ENCODE measurements around the gene DCDC2C.

The DCDC2C gene

DNA sequence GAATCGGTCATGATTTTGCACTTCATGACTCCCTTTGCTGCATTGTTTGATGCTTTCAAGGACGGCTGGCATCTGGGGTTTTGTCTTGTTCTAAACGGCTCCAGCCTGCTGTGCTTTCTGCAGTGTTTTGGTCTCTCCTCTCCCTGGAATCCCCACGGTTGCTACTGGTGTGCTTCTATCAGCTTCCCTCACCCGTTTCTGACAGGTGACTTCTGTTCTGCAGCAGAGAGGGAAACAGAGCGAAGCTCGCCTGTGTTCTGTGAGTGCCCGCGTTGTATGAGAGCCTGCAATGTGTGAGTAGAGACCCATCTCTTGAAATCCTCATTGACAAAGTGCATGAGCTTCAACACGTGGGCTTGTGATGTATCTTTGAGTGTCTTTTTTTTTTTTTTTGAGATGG, 102.8 kb downstream of the DCDC2C start:
- ChIA-PET POLR2A (no interaction called here), CTCF (interaction anchor here (0.7 to 2.6 kb wide), 4 partner anchors 11 to 383 kb away, joined by 3 to 19 read pairs (median 10); no protein-coding TSS in a partner anchor)
- H3K9me3 ChIP-seq (ENCODE audit: control insufficient read depth, insufficient read depth, low read depth, low read length), result no peaks in the 10 kb centered on the region
- no peak overlapping the region for H3K27ac ChIP-seq (ENCODE audit: extremely low read depth, low read depth, low read length)
- H3K4me3 ChIP-seq (ENCODE audit: low read depth, low read length), result no peak overlapping the region
- TF ChIP-seq FEZF1 (tag by site-specific recombination; IDR thresholded peaks at IDR 0.05) (no peak), ZNF248 (tag by site-specific recombination; IDR thresholded peaks at IDR 0.05) (no peak), SCRT1 (tag by site-specific recombination; IDR thresholded peaks at IDR 0.05; ENCODE audit: borderline replicate concordance) (no peak), ZNF140 (tag by site-specific recombination; IDR thresholded peaks at IDR 0.05) (no peak)
- TF ChIP-seq, protein P1, sequence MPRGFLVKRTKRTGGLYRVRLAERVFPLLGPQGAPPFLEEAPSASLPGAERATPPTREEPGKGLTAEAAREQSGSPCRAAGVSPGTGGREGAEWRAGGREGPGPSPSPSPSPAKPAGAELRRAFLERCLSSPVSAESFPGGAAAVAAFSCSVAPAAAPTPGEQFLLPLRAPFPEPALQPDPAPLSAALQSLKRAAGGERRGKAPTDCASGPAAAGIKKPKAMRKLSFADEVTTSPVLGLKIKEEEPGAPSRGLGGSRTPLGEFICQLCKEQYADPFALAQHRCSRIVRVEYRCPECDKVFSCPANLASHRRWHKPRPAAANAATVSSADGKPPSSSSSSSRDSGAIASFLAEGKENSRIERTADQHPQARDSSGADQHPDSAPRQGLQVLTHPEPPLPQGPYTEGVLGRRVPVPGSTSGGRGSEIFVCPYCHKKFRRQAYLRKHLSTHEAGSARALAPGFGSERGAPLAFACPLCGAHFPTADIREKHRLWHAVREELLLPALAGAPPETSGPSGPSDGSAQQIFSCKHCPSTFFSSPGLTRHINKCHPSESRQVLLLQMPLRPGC (tag by site-specific recombination; IDR thresholded peaks at IDR 0.05), result no peak
- H3K36me3 ChIP-seq (ENCODE audit: control insufficient read depth in 2 of 2, insufficient read depth in 1 of 2, low read length in 2 of 2), result no peaks in the 10 kb centered on the region
- H3K4me1 ChIP-seq (ENCODE audit: control insufficient read depth, insufficient read depth, low read length), result no peaks in the 10 kb centered on the region

DNA sequence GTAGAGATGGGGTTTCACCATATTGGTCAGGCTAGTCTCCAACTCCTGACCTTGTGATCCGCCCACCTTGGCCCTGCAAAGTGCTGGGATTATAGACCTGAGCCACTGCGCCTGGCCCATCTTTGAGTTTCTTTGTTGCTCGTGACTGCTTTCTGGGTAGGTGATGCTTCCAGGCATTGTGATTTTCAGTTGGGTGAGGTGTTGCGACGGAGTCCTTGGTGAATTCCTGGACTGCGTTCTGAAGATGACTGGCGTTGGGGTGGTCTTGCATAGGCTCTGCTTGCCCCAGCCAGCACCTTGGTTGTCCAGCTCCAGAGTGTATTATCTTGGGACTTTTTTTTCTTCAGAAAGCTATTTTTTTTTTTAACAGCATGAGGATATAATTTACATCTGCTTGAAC, 103.4 kb downstream of the DCDC2C start:
- ChIA-PET POLR2A (no interaction called here), CTCF (interaction anchor here (0.6 to 0.7 kb wide), 2 partner anchors 383 to 534 kb away, joined by 3 read pairs; no protein-coding TSS in a partner anchor)

GRCh38 chr2:3807853-3808252, 104.5 kb downstream of the DCDC2C start:
- no peak overlapping the region for H3K27ac ChIP-seq (ENCODE audit: extremely low read depth, low read depth, low read length)
- TF ChIP-seq ZNF514 (tag by site-specific recombination; IDR thresholded peaks at IDR 0.05) (no peak), ZNF777 (tag by site-specific recombination; IDR thresholded peaks at IDR 0.05; ENCODE audit: borderline replicate concordance) (no peak), GLIS1 (tag by site-specific recombination; IDR thresholded peaks at IDR 0.05) (no peak)
- TF ChIP-seq, protein P2, sequence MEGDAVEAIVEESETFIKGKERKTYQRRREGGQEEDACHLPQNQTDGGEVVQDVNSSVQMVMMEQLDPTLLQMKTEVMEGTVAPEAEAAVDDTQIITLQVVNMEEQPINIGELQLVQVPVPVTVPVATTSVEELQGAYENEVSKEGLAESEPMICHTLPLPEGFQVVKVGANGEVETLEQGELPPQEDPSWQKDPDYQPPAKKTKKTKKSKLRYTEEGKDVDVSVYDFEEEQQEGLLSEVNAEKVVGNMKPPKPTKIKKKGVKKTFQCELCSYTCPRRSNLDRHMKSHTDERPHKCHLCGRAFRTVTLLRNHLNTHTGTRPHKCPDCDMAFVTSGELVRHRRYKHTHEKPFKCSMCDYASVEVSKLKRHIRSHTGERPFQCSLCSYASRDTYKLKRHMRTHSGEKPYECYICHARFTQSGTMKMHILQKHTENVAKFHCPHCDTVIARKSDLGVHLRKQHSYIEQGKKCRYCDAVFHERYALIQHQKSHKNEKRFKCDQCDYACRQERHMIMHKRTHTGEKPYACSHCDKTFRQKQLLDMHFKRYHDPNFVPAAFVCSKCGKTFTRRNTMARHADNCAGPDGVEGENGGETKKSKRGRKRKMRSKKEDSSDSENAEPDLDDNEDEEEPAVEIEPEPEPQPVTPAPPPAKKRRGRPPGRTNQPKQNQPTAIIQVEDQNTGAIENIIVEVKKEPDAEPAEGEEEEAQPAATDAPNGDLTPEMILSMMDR (tag by site-specific recombination; IDR thresholded peaks at IDR 0.05), result no peak
- TF ChIP-seq, protein P3, sequence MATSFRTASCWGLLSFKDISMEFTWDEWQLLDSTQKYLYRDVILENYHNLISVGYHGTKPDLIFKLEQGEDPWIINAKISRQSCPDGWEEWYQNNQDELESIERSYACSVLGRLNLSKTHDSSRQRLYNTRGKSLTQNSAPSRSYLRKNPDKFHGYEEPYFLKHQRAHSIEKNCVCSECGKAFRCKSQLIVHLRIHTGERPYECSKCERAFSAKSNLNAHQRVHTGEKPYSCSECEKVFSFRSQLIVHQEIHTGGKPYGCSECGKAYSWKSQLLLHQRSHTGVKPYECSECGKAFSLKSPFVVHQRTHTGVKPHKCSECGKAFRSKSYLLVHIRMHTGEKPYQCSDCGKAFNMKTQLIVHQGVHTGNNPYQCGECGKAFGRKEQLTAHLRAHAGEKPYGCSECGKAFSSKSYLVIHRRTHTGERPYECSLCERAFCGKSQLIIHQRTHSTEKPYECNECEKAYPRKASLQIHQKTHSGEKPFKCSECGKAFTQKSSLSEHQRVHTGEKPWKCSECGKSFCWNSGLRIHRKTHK (tag by site-specific recombination; IDR thresholded peaks at IDR 0.05), result no peak
- ChIA-PET POLR2A (no interaction called here), CTCF (interaction anchor here (0.7 kb wide), 1 partner anchor 18 kb away, joined by 3 read pairs; no protein-coding TSS in a partner anchor)
- no peak overlapping the region for H3K4me3 ChIP-seq (ENCODE audit: low read depth, low read length)
- no peaks in the 10 kb centered on the region for H3K36me3 ChIP-seq (ENCODE audit: control insufficient read depth in 2 of 2, insufficient read depth in 1 of 2, low read length in 2 of 2)
- H3K4me1 ChIP-seq (ENCODE audit: control insufficient read depth, insufficient read depth, low read length), result no peaks in the 10 kb centered on the region
- H3K9me3 ChIP-seq (ENCODE audit: control insufficient read depth, insufficient read depth, low read depth, low read length), result no peaks in the 10 kb centered on the region

More for the DNA sequence above, 103.4 kb downstream of the DCDC2C start:
- Histone ChIP-seq H3K4me3 (ENCODE audit: low read depth, low read length) (no peak overlapping the region), H3K9me3 (ENCODE audit: control insufficient read depth, insufficient read depth, low read depth, low read length) (no peaks in the 10 kb centered on the region), H3K27ac (ENCODE audit: extremely low read depth, low read depth, low read length) (no peak overlapping the region), H3K4me1 (ENCODE audit: control insufficient read depth, insufficient read depth, low read length) (no peaks in the 10 kb centered on the region), H3K36me3 (ENCODE audit: control insufficient read depth in 2 of 2, insufficient read depth in 1 of 2, low read length in 2 of 2) (no peaks in the 10 kb centered on the region)
- no peak for TF ChIP-seq ZNF596 (tag by site-specific recombination; IDR thresholded peaks at IDR 0.05)
- TF ChIP-seq SETDB1 (IDR thresholded peaks at IDR 0.05; ENCODE audit: insufficient read length, low read length), result no peak
- no peak for TF ChIP-seq YY2 (tag by site-specific recombination; IDR thresholded peaks at IDR 0.05)
- TF ChIP-seq EGR2 (tag by site-specific recombination; IDR thresholded peaks at IDR 0.05; ENCODE audit: low read depth), result no peak
- no peak for TF ChIP-seq ZNF571 (tag by site-specific recombination; IDR thresholded peaks at IDR 0.05)
- no peak for TF ChIP-seq WT1 (tag by site-specific recombination; IDR thresholded peaks at IDR 0.05)

Measured in HEK293 (cell line).